ENCODE results near the gene FMN1. TPM values are rescaled to one million over a fixed set of nuclear protein-coding genes. Genes with fewer than 3 reads are reported as not detected.
A peak's percentile ranks its signal among the peaks of the same experiment; 100 is the strongest.

Gene FMN1
- total and polyA plus RNA-seq, 8 donors: 1.9 to 10.2 (median 3.0) TPM

GRCh38 chr15:33169625-33170024 lies 24.9 kb downstream of the FMN1 start:
- no peaks in the 10 kb centered on the region for H3K9me3 ChIP-seq
- FAIRE-seq (no peak), ATAC-seq (no peak), DNase-seq (no peak)
- no peak for TF ChIP-seq CTCF (IDR thresholded peaks at IDR 0.05)
- intact Hi-C loops (cut with DNase I): no loop called here
- 91 to 94% methylated on average over 3 of the region's 3 CpGs for WGBS, 2 donors
- H3K27me3 ChIP-seq: peaks cover 0 to 2% (median 0%) of the 10 kb centered on the region in 4 donors
- H3K27ac ChIP-seq: no peak overlapping the region
- no peak overlapping the region for H3K4me3 ChIP-seq
- H3K36me3 ChIP-seq: no peaks in the 10 kb centered on the region
- no peaks in the 10 kb centered on the region for H3K4me1 ChIP-seq

GRCh38 chr15:33168444-33168843 lies 26.1 kb downstream of the FMN1 start:
- no peaks in the 10 kb centered on the region for H3K9me3 ChIP-seq
- ATAC-seq: no peak
- intact Hi-C loops (cut with DNase I): no loop called here
- H3K4me1 ChIP-seq: no peaks in the 10 kb centered on the region
- H3K36me3 ChIP-seq: no peaks in the 10 kb centered on the region
- H3K4me3 ChIP-seq: no peak overlapping the region
- FAIRE-seq: no peak
- no peak overlapping the region for H3K27ac ChIP-seq
- WGBS, 2 donors: 68 to 71% methylated on average over 2 of the region's 2 CpGs
- no peak for DNase-seq
- peaks cover 0 to 2% (median 0%) of the 10 kb centered on the region in 4 donors for H3K27me3 ChIP-seq
- TF ChIP-seq CTCF (IDR thresholded peaks at IDR 0.05): no peak

GRCh38 chr15:33163816-33164215 lies 30.7 kb downstream of the FMN1 start:
- intact Hi-C loops (cut with DNase I): no loop called here
- H3K4me1 ChIP-seq: no peaks in the 10 kb centered on the region
- no peak overlapping the region for H3K4me3 ChIP-seq
- no peak for DNase-seq
- 86 to 93% methylated on average over 3 of the region's 3 CpGs for WGBS, 2 donors
- no peak overlapping the region for H3K27ac ChIP-seq
- no peak for FAIRE-seq
- H3K27me3 ChIP-seq: peaks cover 0 to 2% (median 0%) of the 10 kb centered on the region in 4 donors
- no peaks in the 10 kb centered on the region for H3K9me3 ChIP-seq
- H3K36me3 ChIP-seq: no peaks in the 10 kb centered on the region
- TF ChIP-seq CTCF (IDR thresholded peaks at IDR 0.05): no peak
- no peak for ATAC-seq

- FAIRE-seq (no peak), DNase-seq (no peak), ATAC-seq (no peak)
- Histone ChIP-seq H3K36me3 (no peaks in the 10 kb centered on the region), H3K27me3 (no peaks in the 10 kb centered on the region), H3K4me1 (no peaks in the 10 kb centered on the region), H3K4me3 (no peak overlapping the region), H3K9me3 (no peaks in the 10 kb centered on the region), H3K27ac (no peak overlapping the region)
- WGBS, 2 donors: 85% methylated on average over 3 of the region's 3 CpGs
- intact Hi-C loops (cut with DNase I): no loop called here
- no peak for TF ChIP-seq CTCF (IDR thresholded peaks at IDR 0.05)
Observed at GRCh38 chr15:33161209-33161608, 33.3 kb downstream of the FMN1 start.

GRCh38 chr15:33160581-33161165 lies 33.8 kb downstream of the FMN1 start:
- Histone ChIP-seq H3K27me3 (no peaks in the 10 kb centered on the region), H3K4me3 (no peak overlapping the region), H3K36me3 (no peaks in the 10 kb centered on the region), H3K27ac (no peak overlapping the region), H3K4me1 (no peaks in the 10 kb centered on the region), H3K9me3 (no peaks in the 10 kb centered on the region)
- intact Hi-C loops (cut with DNase I): no loop called here
- WGBS, 2 donors: 83 to 85% methylated on average over 5 of the region's 5 CpGs
- no peak for FAIRE-seq
- no peak for TF ChIP-seq CTCF (IDR thresholded peaks at IDR 0.05)
- ATAC-seq: peak in 1 of 4 donors; percentile 22
- no peak for DNase-seq
